SK-N-SH treated with all-trans-retinoic acid at 6 μM for 48 hours (cell line): ENCODE measurements around the gene ZNF581.

Experiments used
- ATAC-seq: fragments of 200-7000 bp; cut with Tn5 transposase; 3 replicates; pipeline ENCODE4 v1.9.1; 2020; ENCODE audit warnings: mild to moderate bottlenecking, moderate library complexity
- ARNTL ChIP-seq: fragments of 450-650 bp; formaldehyde crosslinking; IDR thresholded peaks from 2 replicates; pipeline ENCODE4 v1.5.0; 2020; ENCODE audit warnings: low read depth, mild to moderate bottlenecking, moderate library complexity, borderline replicate concordance
- BACH2 ChIP-seq: fragments of 250-450 bp; sonication (Bioruptor Pico); IDR thresholded peaks from 2 replicates; pipeline ENCODE4 v1.9.0; 2021; ENCODE audit warnings: mild to moderate bottlenecking, borderline replicate concordance
- CSDC2 ChIP-seq: fragments of 250-450 bp; sonication (Bioruptor Pico); IDR thresholded peaks from 2 replicates; pipeline ENCODE4 v1.5.0; 2020; ENCODE audit warnings: mild to moderate bottlenecking, moderate library complexity
- ESRRG ChIP-seq: fragments of 250-450 bp; sonication (Bioruptor Pico); IDR thresholded peaks from 2 replicates; pipeline ENCODE4 v1.6.1; 2021; ENCODE audit warnings: mild to moderate bottlenecking
- GLIS3 ChIP-seq: fragments of 250-450 bp; sonication (Bioruptor Pico); IDR thresholded peaks from 2 replicates; pipeline ENCODE4 v1.5.0; 2020; ENCODE audit warnings: mild to moderate bottlenecking, moderate library complexity
- ISL1 ChIP-seq: fragments of 250-450 bp; sonication (Bioruptor Pico); IDR thresholded peaks from 2 replicates; pipeline ENCODE4 v2.1.2; 2022; ENCODE audit warnings: mild to moderate bottlenecking, moderate library complexity
- PATZ1 ChIP-seq: fragments of 250-450 bp; sonication (Bioruptor Pico); IDR thresholded peaks from 2 replicates; pipeline ENCODE4 v1.8.0; 2020; ENCODE audit warnings: mild to moderate bottlenecking, moderate library complexity, borderline replicate concordance
- POU6F1 ChIP-seq: fragments of 250-450 bp; sonication (Bioruptor Pico); IDR thresholded peaks from 2 replicates; pipeline ENCODE4 v1.8.0; 2021; ENCODE audit warnings: low read depth, mild to moderate bottlenecking, moderate library complexity, borderline replicate concordance
- PPARA ChIP-seq: fragments of 250-450 bp; sonication (Bioruptor Pico); IDR thresholded peaks from 2 replicates; pipeline ENCODE4 v1.5.0; 2020; ENCODE audit warnings: mild to moderate bottlenecking, borderline replicate concordance
- SNAI2 ChIP-seq: fragments of 250-450 bp; sonication (Bioruptor Pico); IDR thresholded peaks from 2 replicates; pipeline ENCODE4 v1.5.0; 2020; ENCODE audit warnings: mild to moderate bottlenecking, moderate library complexity
- TCF4 ChIP-seq: fragments of 250-450 bp; sonication (Bioruptor Pico); IDR thresholded peaks from 2 replicates; pipeline ENCODE4 v1.8.0; 2021; ENCODE audit warnings: mild to moderate bottlenecking, moderate library complexity, borderline replicate concordance
- TOX ChIP-seq: fragments of 250-450 bp; sonication (Bioruptor Pico); IDR thresholded peaks from 2 replicates; pipeline ENCODE4 v1.8.0; 2021; ENCODE audit warnings: mild to moderate bottlenecking, moderate library complexity, borderline replicate concordance
- TSHZ2 ChIP-seq: fragments of 250-450 bp; sonication (Bioruptor Pico); IDR thresholded peaks from 2 replicates; pipeline ENCODE4 v1.5.0; 2020; ENCODE audit warnings: mild to moderate bottlenecking, moderate library complexity
- ZC3H10 ChIP-seq: fragments of 250-450 bp; sonication (Bioruptor Pico); IDR thresholded peaks from 2 replicates; pipeline ENCODE4 v1.5.1; 2021; ENCODE audit warnings: mild to moderate bottlenecking, moderate library complexity
- ZFP3 ChIP-seq: fragments of 250-450 bp; sonication (Bioruptor Pico); IDR thresholded peaks from 2 replicates; pipeline ENCODE4 v1.5.0; 2020; ENCODE audit warnings: mild to moderate bottlenecking, moderate library complexity
- ZFP30 ChIP-seq: fragments of 450-650 bp; formaldehyde crosslinking; IDR thresholded peaks from 2 replicates; pipeline ENCODE4 v1.5.0; 2022; ENCODE audit warnings: mild to moderate bottlenecking, moderate library complexity
- ZNF565 ChIP-seq: fragments of 450-650 bp; formaldehyde crosslinking; conservative IDR thresholded peaks from 2 replicates; pipeline ENCODE4 v1.5.0; 2020; ENCODE audit warnings: low read depth, mild to moderate bottlenecking, moderate library complexity
- ZNF70 ChIP-seq: fragments of 450-650 bp; formaldehyde crosslinking; IDR thresholded peaks from 2 replicates; pipeline ENCODE4 v1.5.0; 2020; ENCODE audit warnings: mild to moderate bottlenecking, moderate library complexity
- ZNF8 ChIP-seq: fragments of 450-650 bp; formaldehyde crosslinking; IDR thresholded peaks from 2 replicates; pipeline ENCODE4 v1.5.0; 2020; ENCODE audit warnings: mild to moderate bottlenecking, moderate library complexity

ZNF581 gene

GRCh38 chr19:55640043-55640576, 3.3 kb upstream of the ZNF581 start:
- no peak for TF ChIP-seq ZNF70 (CRISPR knock-in tag)
- TF ChIP-seq ZFP3 (CRISPR knock-in tag): peak; percentile 63; the same call in 1 of the 2 replicates
- TF ChIP-seq CSDC2 (CRISPR knock-in tag): peak; percentile 17; the same call in 1 of the 2 replicates
- TF ChIP-seq TSHZ2 (CRISPR knock-in tag): 0 out of 2 replicates have a peak, but pooled peaks have one; percentile 10
- peak; percentile 20 for ATAC-seq

- ATAC-seq: peak; percentile 67
- TF ChIP-seq ZNF565 (CRISPR knock-in tag): no peak
- no peak for TF ChIP-seq POU6F1 (CRISPR knock-in tag)
- TF ChIP-seq GLIS3: no peak
- TF ChIP-seq TOX (CRISPR knock-in tag): no peak
- no peak for TF ChIP-seq CSDC2 (CRISPR knock-in tag)
- TF ChIP-seq SNAI2 (CRISPR knock-in tag): no peak
- no peak for TF ChIP-seq ARNTL (CRISPR knock-in tag)
- no peak for TF ChIP-seq ISL1 (CRISPR knock-in tag)
- TF ChIP-seq ZFP30 (CRISPR knock-in tag): no peak
- no peak; the same call in 1 of the 2 replicates for TF ChIP-seq PATZ1 (CRISPR knock-in tag)
- no peak for TF ChIP-seq BACH2 (CRISPR knock-in tag)
- no peak for TF ChIP-seq TCF4
- no peak for TF ChIP-seq PPARA (CRISPR knock-in tag)
- no peak for TF ChIP-seq ESRRG (CRISPR knock-in tag)
- TF ChIP-seq ZC3H10: no peak
- no peak for TF ChIP-seq ZNF8 (CRISPR knock-in tag)
- TF ChIP-seq TSHZ2 (CRISPR knock-in tag): no peak
- TF ChIP-seq ZNF70 (CRISPR knock-in tag): no peak
These were observed 2.6 kb upstream of the ZNF581 start, which contains the start of gene ZNF580 for GRCh38 chr19:55640577-55641425. TSS of gene ZNF580 (plus strand) at chr19:55641002. CDS start at chr19:55642509, 1,507 bp downstream.
